Suprapubic skin (tissue), 3 donors: ENCODE measurements around the gene B3GNT5.

ENCODE experiments used
- CTCF ChIP-seq, 2 donors: fragments of 200-600 bp in 1 of 2; fragments of 450-650 bp in 1 of 2; sonication (generic) in 1 of 2; IDR thresholded peaks; one replicate each; pipeline ENCODE4 v1.5.1; 2016 to 2019; ENCODE audit warnings: antibody characterized with exemption in 2 of 2, mild to moderate bottlenecking in 1 of 2, moderate library complexity in 1 of 2
- POLR2A ChIP-seq, 2 donors: fragments of 450-650 bp; IDR thresholded peaks; one replicate each; pipeline ENCODE4 v1.6.1; 2017; ENCODE audit warnings: antibody characterized with exemption in 2 of 2, mild to moderate bottlenecking in 2 of 2, moderate library complexity in 2 of 2

GRCh38 chr3:183272791-183273190, 19.7 kb downstream of the B3GNT5 start:
- no peak for TF ChIP-seq CTCF (IDR thresholded peaks at IDR 0.05)
- TF ChIP-seq POLR2A (IDR thresholded peaks at IDR 0.05) = no peak
